GM23338 (cell line): ENCODE data around the gene NTN1. TPM values are rescaled to one million over a fixed set of nuclear protein-coding genes. Genes with fewer than 3 reads are reported as not detected.

Source experiments
- ATAC-seq: fragments of 200-7000 bp; cut with Tn5 transposase; 3 replicates; pipeline ENCODE4 v1.9.1; 2020
- DNase-seq: peaks from one replicate; pipeline ENCODE4 v3.0.0-alpha.2; 2015; ENCODE audit warnings: low spot score
- H2AFZ ChIP-seq: fragments of 200-600 bp; sonication (generic); 2 replicates; pipeline ENCODE4 v1.8.0; 2016; ENCODE audit warnings: antibody characterized with exemption, mild to moderate bottlenecking, moderate library complexity
- H3F3A ChIP-seq: fragments of 200-600 bp; sonication (generic); replicated peaks from 2 replicates; pipeline ENCODE4 v1.8.0; 2017; ENCODE audit warnings: antibody characterized with exemption, mixed run types, low read depth
- H3K27ac ChIP-seq: fragments of 200-600 bp; sonication (generic); 2 replicates; pipeline ENCODE4 v1.6.1; 2016; ENCODE audit warnings: low read depth
- H3K27me3 ChIP-seq: fragments of 200-600 bp; sonication (generic); 2 replicates; pipeline ENCODE4 v1.8.0; 2016; ENCODE audit warnings: mild to moderate bottlenecking, mixed run types, moderate library complexity; ENCODE audit not compliant: insufficient read depth
- H3K36me3 ChIP-seq: fragments of 200-600 bp; sonication (generic); 2 replicates; pipeline ENCODE4 v1.8.0; 2016; ENCODE audit warnings: mild to moderate bottlenecking; ENCODE audit not compliant: insufficient read depth
- H3K4me1 ChIP-seq: fragments of 200-600 bp; sonication (generic); 2 replicates; pipeline ENCODE4 v1.8.0; 2016; ENCODE audit warnings: mild to moderate bottlenecking, moderate library complexity; ENCODE audit not compliant: insufficient read depth
- H3K4me2 ChIP-seq: fragments of 200-600 bp; sonication (generic); 2 replicates; pipeline ENCODE4 v1.7.1; 2017; ENCODE audit warnings: mixed run types
- H3K4me3 ChIP-seq: fragments of 200-600 bp; sonication (generic); 2 replicates; pipeline ENCODE4 v1.6.1; 2016; ENCODE audit warnings: mixed run types
- H3K79me2 ChIP-seq: fragments of 200-600 bp; sonication (generic); replicated peaks from 2 replicates; pipeline ENCODE4 v1.8.0; 2017; ENCODE audit warnings: mild to moderate bottlenecking; ENCODE audit not compliant: insufficient read depth
- H3K9me2 ChIP-seq: fragments of 200-600 bp; sonication (generic); 2 replicates; pipeline ENCODE4 v1.8.0; 2017; ENCODE audit not compliant: insufficient read depth
- H4K20me1 ChIP-seq: fragments of 200-600 bp; sonication (generic); replicated peaks from 2 replicates; pipeline ENCODE4 v1.8.0; 2017; ENCODE audit warnings: mild to moderate bottlenecking; ENCODE audit not compliant: insufficient read depth
- H3K27ac Mint-ChIP-seq: 2 replicates; pipeline ENCODE4 v1.8.0; 2020; ENCODE audit warnings: inconsistent platforms, mild to moderate bottlenecking, moderate library complexity, mixed read lengths
- H3K27me3 Mint-ChIP-seq: 3 replicates; pipeline ENCODE4 v1.8.0; 2022; ENCODE audit warnings: low read depth, mild to moderate bottlenecking, moderate library complexity, mixed read lengths, inconsistent platforms; ENCODE audit not compliant: insufficient read depth, poor library complexity
- H3K36me3 Mint-ChIP-seq: 3 replicates; pipeline ENCODE4 v1.8.0; 2021; ENCODE audit warnings: low read depth, mild to moderate bottlenecking, inconsistent platforms, moderate library complexity, mixed read lengths
- H3K4me1 Mint-ChIP-seq: 3 replicates; pipeline ENCODE4 v1.8.0; 2020; ENCODE audit warnings: mild to moderate bottlenecking, inconsistent platforms, mixed read lengths
- H3K4me3 Mint-ChIP-seq: 3 replicates; pipeline ENCODE4 v1.8.0; 2021; ENCODE audit warnings: moderate library complexity, mild to moderate bottlenecking, inconsistent platforms, mixed read lengths
- H3K9me3 Mint-ChIP-seq: 3 replicates; pipeline ENCODE4 v1.8.0; 2020; ENCODE audit warnings: moderate library complexity, mild to moderate bottlenecking, inconsistent platforms, mixed read lengths
- CREB1 ChIP-seq: fragments of 250-450 bp; sonication (Bioruptor Pico); IDR thresholded peaks from 2 replicates; pipeline ENCODE4 v1.5.0; 2020; ENCODE audit warnings: low read depth, mild to moderate bottlenecking, moderate library complexity
- CTCF ChIP-seq, 2 experiments: fragments of 200-600 bp in 1 of 2; sonication (generic) in 1 of 2; conservative IDR thresholded peaks; 2 replicates each; pipeline versions ENCODE4 v1.5.1 to v1.6.1; 2016 to 2017; ENCODE audit warnings: antibody characterized with exemption in 2 of 2, low read depth in 2 of 2, mild to moderate bottlenecking in 2 of 2, moderate library complexity in 1 of 2
- EZH2 ChIP-seq: fragments of 200-600 bp; sonication (generic); IDR thresholded peaks from one replicate; pipeline ENCODE4 v1.8.0; 2017; ENCODE audit warnings: antibody characterized with exemption, mild to moderate bottlenecking, low read depth; ENCODE audit not compliant: unreplicated experiment
- EZH2phosphoT487 ChIP-seq: fragments of 200-600 bp; sonication (generic); IDR thresholded peaks from one replicate; pipeline ENCODE4 v1.8.1; 2018; ENCODE audit warnings: antibody characterized with exemption; ENCODE audit not compliant: unreplicated experiment
- JUNB ChIP-seq: IDR thresholded peaks from one replicate; pipeline ENCODE4 v1.6.1; 2016; ENCODE audit warnings: antibody characterized with exemption; ENCODE audit not compliant: unreplicated experiment
- NANOG ChIP-seq: IDR thresholded peaks from 2 replicates; pipeline ENCODE4 v1.6.1; 2016; ENCODE audit warnings: antibody characterized with exemption, borderline replicate concordance
- POLR2AphosphoS5 ChIP-seq: IDR thresholded peaks from 2 replicates; pipeline ENCODE4 v1.6.1; 2016; ENCODE audit warnings: antibody characterized with exemption, low read depth
- STAT1 ChIP-seq: IDR thresholded peaks from one replicate; pipeline ENCODE4 v1.6.1; 2016; ENCODE audit warnings: antibody characterized with exemption; ENCODE audit not compliant: unreplicated experiment
- ZNF114 ChIP-seq: fragments of 250-450 bp; sonication (Bioruptor Pico); IDR thresholded peaks from 2 replicates; pipeline ENCODE4 v1.5.0; 2020; ENCODE audit warnings: mild to moderate bottlenecking, moderate library complexity
- ZNF331 ChIP-seq: fragments of 250-450 bp; sonication (Bioruptor Pico); IDR thresholded peaks from 2 replicates; pipeline ENCODE4 v1.5.0; 2020; ENCODE audit warnings: low read depth, mild to moderate bottlenecking, moderate library complexity
- polyA plus RNA-seq: library from polyadenylated mRNA; unstranded; fragments of >200 nt; fragmentation: Nextera tagmentation; extraction: Ambion mirVana; gene quantifications from 2 replicates; pipeline ENCODE4 v1.2.1, GENCODE V29; 2016
- total RNA-seq: library from RNA; depleted of rRNA; stranded (reverse); fragments of >200 nt; shearing (Covaris generic); gene quantifications from 2 replicates; pipeline ENCODE4 v1.2.3, GENCODE V29; 2014
- TF ChIP-seq, protein P1 (sequence below): IDR thresholded peaks from one replicate; pipeline ENCODE4 v1.6.1; 2018; ENCODE audit warnings: antibody characterized with exemption; ENCODE audit not compliant: unreplicated experiment
- TF ChIP-seq, protein P2 (sequence below): fragments of 250-450 bp; sonication (Bioruptor Pico); IDR thresholded peaks from 2 replicates; pipeline ENCODE4 v1.5.0; 2020; ENCODE audit warnings: mild to moderate bottlenecking, moderate library complexity
- TF ChIP-seq, protein P3 (sequence below): IDR thresholded peaks from 2 replicates; pipeline ENCODE4 v1.6.1; 2016; ENCODE audit warnings: antibody characterized with exemption

NTN1 gene
- total and polyA plus RNA-seq, 2 experiments from 2014 or later = 0.57 to 2.6 TPM

DNA sequence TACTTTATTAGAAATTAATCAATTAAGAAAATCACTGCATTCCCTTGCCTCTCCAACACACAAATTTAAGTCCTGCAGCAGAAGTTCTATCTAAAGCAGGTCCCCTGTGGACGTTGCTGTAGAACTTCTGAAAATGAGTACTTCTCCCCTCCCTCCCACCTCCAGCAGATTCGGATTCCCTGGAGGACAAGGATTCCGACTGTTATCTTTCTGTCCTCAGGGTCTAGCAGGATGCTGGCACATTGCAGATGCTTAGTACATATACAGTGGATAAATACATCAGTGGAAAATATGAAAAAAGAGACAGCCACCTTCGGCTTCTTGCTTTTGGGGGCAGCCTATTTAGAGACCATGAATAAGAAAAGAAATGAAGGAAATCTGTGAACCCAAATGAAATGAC lies 32.1 kb downstream of the NTN1 start:
- Mint-ChIP-seq H3K9me3 (peaks cover 14% of the 10 kb centered on the region; the same call in 2 of the 3 replicates), H3K27ac (no peak overlapping the region), H3K4me1 (peaks cover 51% of the 10 kb centered on the region), H3K4me3 (no peak overlapping the region), H3K27me3 (peaks cover 49% of the 10 kb centered on the region), H3K36me3 (peaks cover 9% of the 10 kb centered on the region; the same call in 2 of the 3 replicates)
- Histone ChIP-seq H3K4me2 (peak overlapping the region; percentile 70; the same call in 1 of the 2 replicates), H4K20me1 (no peaks in the 10 kb centered on the region), H3K79me2 (no peaks in the 10 kb centered on the region), H3K9me2 (0 out of 2 replicates have a peak, but pooled peaks cover 11% of the 10 kb centered on the region), H3F3A (peaks cover 8% of the 10 kb centered on the region; the same call in 1 of the 2 replicates), H3K27me3 (peaks cover 47% of the 10 kb centered on the region), H3K4me3 (peak overlapping the region; percentile 40; the same call in 1 of the 2 replicates), H3K27ac (no peak overlapping the region), H2AFZ (no peak overlapping the region), H3K4me1 (peaks cover 20% of the 10 kb centered on the region), H3K36me3 (no peaks in the 10 kb centered on the region)
- ATAC-seq (no peak), DNase-seq (no peak)
- no peak for TF ChIP-seq EZH2phosphoT487
- no peak for TF ChIP-seq ZNF331
- TF ChIP-seq, protein P1, sequence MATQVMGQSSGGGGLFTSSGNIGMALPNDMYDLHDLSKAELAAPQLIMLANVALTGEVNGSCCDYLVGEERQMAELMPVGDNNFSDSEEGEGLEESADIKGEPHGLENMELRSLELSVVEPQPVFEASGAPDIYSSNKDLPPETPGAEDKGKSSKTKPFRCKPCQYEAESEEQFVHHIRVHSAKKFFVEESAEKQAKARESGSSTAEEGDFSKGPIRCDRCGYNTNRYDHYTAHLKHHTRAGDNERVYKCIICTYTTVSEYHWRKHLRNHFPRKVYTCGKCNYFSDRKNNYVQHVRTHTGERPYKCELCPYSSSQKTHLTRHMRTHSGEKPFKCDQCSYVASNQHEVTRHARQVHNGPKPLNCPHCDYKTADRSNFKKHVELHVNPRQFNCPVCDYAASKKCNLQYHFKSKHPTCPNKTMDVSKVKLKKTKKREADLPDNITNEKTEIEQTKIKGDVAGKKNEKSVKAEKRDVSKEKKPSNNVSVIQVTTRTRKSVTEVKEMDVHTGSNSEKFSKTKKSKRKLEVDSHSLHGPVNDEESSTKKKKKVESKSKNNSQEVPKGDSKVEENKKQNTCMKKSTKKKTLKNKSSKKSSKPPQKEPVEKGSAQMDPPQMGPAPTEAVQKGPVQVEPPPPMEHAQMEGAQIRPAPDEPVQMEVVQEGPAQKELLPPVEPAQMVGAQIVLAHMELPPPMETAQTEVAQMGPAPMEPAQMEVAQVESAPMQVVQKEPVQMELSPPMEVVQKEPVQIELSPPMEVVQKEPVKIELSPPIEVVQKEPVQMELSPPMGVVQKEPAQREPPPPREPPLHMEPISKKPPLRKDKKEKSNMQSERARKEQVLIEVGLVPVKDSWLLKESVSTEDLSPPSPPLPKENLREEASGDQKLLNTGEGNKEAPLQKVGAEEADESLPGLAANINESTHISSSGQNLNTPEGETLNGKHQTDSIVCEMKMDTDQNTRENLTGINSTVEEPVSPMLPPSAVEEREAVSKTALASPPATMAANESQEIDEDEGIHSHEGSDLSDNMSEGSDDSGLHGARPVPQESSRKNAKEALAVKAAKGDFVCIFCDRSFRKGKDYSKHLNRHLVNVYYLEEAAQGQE = no peak
- TF ChIP-seq EZH2 = no peak
- TF ChIP-seq NANOG = no peak
- TF ChIP-seq JUNB = no peak
- no peak for TF ChIP-seq STAT1
- TF ChIP-seq CTCF (conservative IDR thresholded peaks at IDR 0.05; ENCODE audit: low read depth in 2 of 2) = no peak
- TF ChIP-seq POLR2AphosphoS5 = no peak
- no peak for TF ChIP-seq CREB1 (CRISPR knock-in tag)
- no peak for TF ChIP-seq ZNF114 (CRISPR knock-in tag)
- TF ChIP-seq, protein P2, sequence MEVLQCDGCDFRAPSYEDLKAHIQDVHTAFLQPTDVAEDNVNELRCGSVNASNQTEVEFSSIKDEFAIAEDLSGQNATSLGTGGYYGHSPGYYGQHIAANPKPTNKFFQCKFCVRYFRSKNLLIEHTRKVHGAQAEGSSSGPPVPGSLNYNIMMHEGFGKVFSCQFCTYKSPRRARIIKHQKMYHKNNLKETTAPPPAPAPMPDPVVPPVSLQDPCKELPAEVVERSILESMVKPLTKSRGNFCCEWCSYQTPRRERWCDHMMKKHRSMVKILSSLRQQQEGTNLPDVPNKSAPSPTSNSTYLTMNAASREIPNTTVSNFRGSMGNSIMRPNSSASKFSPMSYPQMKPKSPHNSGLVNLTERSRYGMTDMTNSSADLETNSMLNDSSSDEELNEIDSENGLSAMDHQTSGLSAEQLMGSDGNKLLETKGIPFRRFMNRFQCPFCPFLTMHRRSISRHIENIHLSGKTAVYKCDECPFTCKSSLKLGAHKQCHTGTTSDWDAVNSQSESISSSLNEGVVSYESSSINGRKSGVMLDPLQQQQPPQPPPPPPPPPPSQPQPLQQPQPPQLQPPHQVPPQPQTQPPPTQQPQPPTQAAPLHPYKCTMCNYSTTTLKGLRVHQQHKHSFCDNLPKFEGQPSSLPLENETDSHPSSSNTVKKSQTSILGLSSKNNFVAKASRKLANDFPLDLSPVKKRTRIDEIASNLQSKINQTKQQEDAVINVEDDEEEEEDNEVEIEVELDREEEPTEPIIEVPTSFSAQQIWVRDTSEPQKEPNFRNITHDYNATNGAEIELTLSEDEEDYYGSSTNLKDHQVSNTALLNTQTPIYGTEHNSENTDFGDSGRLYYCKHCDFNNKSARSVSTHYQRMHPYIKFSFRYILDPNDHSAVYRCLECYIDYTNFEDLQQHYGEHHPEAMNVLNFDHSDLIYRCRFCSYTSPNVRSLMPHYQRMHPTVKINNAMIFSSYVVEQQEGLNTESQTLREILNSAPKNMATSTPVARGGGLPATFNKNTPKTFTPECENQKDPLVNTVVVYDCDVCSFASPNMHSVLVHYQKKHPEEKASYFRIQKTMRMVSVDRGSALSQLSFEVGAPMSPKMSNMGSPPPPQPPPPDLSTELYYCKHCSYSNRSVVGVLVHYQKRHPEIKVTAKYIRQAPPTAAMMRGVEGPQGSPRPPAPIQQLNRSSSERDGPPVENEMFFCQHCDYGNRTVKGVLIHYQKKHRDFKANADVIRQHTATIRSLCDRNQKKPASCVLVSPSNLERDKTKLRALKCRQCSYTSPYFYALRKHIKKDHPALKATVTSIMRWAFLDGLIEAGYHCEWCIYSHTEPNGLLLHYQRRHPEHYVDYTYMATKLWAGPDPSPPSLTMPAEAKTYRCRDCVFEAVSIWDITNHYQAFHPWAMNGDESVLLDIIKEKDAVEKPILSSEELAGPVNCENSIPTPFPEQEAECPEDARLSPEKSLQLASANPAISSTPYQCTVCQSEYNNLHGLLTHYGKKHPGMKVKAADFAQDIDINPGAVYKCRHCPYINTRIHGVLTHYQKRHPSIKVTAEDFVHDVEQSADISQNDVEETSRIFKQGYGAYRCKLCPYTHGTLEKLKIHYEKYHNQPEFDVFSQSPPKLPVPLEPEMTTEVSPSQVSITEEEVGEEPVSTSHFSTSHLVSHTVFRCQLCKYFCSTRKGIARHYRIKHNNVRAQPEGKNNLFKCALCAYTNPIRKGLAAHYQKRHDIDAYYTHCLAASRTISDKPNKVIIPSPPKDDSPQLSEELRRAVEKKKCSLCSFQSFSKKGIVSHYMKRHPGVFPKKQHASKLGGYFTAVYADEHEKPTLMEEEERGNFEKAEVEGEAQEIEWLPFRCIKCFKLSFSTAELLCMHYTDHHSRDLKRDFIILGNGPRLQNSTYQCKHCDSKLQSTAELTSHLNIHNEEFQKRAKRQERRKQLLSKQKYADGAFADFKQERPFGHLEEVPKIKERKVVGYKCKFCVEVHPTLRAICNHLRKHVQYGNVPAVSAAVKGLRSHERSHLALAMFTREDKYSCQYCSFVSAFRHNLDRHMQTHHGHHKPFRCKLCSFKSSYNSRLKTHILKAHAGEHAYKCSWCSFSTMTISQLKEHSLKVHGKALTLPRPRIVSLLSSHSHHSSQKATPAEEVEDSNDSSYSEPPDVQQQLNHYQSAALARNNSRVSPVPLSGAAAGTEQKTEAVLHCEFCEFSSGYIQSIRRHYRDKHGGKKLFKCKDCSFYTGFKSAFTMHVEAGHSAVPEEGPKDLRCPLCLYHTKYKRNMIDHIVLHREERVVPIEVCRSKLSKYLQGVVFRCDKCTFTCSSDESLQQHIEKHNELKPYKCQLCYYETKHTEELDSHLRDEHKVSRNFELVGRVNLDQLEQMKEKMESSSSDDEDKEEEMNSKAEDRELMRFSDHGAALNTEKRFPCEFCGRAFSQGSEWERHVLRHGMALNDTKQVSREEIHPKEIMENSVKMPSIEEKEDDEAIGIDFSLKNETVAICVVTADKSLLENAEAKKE (CRISPR knock-in tag) = no peak
- TF ChIP-seq, protein P3, sequence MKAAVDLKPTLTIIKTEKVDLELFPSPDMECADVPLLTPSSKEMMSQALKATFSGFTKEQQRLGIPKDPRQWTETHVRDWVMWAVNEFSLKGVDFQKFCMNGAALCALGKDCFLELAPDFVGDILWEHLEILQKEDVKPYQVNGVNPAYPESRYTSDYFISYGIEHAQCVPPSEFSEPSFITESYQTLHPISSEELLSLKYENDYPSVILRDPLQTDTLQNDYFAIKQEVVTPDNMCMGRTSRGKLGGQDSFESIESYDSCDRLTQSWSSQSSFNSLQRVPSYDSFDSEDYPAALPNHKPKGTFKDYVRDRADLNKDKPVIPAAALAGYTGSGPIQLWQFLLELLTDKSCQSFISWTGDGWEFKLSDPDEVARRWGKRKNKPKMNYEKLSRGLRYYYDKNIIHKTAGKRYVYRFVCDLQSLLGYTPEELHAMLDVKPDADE = no peak
